SKM-1 treated with dmso at 0.1 percent for 144 hours (cell line): Measurements from ENCODE around the gene PRKN.
"Not testable (repeated sequence)": the region's sequence is repeated elsewhere in the genome, so short reads cannot be mapped to it uniquely, and the experiment has no call there.

Experiments used
- DNase-seq: peaks from one replicate; lab custom pipeline; 2025; ENCODE audit not compliant: unreplicated experiment; lab: John Stamatoyannopoulos, UW

Gene PRKN

DNA sequence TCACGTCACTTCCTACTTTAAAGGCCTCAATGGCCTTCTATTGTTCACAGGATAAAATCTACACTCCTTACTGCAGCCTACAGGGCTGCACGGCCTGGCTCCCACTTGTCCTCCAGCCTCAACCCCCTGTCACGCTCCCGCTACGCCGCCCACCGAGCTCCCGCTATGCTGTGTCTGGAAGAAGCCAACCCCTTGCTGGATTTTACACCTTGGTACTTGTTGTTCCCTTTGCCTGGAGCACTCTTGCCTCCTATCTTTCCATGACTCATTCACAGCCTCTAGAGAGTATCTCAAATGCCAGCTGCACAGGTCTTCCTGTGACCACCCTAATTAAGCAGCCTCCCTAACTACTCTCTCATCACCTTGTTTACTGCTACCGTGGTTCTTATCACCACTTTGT is 259.9 kb downstream of the PRKN start:
- no peak for DNase-seq

DNA sequence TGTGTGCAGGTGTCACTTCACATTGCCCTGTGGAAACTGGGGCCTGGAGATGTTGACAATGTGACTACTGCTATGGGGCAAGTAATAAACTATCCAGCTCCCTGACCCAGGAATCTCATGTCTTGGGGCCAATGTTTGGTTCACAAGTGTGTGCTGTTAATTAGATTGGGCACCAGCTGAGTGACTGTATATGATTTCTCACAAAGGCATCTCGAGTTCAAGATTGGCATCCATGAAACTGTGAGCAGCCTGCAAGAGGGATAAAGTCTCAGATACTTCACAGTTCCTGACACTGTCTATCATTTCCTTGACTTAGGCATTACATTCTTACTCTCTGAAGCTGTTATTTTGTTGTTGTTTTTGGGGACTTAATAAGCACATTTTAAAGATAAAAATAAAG is 264.0 kb downstream of the PRKN start:
- no peak for DNase-seq

DNA sequence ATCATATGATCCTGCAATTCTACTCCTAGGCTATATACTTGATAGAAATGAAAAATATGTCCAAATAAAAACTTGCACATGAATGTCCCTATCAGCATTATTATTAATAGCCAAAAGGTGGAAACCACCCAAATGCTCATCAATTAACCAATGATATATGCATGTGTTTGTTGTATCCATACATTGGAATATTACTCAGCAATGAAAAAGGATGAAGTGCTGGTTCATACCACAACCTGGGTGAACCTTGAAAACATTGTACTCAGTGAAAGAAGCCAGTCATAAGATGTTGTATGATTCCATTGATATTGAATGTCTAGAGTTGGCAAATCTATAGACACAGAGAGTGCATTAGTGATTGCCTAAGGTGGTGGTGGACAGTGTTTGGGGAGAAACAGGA is 267.6 kb downstream of the PRKN start:
- DNase-seq: no peak

DNA sequence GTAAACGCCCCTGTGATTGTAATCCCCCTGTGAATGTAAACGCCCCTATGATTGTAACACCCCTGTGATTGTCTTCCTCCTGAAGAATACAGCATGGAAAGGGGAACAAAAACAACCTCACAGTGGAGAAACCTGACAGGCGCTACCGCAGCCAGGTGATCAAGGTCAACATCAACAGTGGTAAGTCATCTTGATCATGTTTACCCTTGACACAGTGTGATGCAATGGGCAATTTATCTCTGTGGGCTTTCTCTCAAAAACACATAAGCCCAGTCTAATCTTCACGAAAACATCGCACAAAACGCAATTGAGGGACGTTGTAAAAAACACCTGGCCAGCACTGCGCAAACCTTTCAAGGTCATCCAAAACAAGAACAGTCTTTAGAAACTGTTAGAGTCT is 277.2 kb downstream of the PRKN start:
- no peak for DNase-seq

DNA sequence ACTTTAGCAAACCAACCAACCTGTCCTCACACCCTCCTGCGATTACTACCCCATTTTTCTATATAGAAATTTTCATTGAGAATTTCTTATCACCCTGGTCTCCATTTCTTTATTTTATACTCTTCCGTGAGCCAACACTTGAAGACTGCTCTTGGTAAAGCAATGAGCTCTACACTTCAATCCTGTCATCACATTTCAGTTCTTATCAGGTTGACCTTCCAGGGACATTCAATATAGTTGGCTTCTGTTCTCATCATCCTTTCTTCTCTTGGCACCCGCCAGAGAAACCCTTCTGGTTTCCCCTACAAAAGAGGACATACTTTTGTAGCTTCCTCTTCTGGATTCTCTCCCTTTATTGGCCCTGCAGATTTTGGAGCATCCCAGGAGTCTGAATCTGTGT is 279.3 kb downstream of the PRKN start:
- DNase-seq: no peak

DNA sequence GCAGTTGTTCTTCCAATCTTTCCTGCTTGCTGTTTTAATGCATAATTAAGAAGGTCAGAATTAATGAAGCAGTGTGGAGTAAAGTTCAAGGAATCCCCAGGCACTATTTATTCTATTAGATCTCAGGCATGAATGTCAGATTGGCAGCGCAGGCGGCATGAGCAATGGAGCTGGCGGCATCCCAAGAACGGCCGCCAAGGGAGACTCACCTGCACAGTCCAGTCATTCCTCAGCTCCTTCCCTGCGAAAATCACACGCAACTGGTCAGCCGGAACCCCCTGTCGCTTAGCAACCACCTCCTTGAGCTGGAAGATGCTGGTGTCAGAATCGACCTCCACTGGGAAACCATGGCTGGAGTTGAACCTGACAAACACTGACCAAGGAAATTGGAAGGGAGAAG is 284.5 kb downstream of the PRKN start:
- no peak for DNase-seq

DNA sequence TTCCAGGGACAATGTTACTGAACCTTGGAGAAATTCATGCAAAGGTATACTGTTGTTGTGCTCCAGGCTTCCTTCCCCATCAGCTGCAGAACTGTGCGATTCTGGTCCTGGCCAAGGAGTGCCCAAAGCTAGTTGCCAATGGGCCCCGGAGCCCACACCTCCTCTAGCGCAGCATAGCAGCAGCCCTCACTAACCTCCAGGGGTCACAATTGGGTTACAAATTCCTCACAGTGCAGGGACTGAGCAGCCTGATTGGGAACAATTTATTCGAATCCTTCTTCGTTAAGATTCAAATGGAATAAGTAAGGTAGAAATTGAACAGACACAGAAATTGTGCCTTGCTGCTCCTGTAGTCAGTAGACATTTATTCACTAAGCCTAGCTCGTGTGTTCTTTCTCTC is 284.9 kb downstream of the PRKN start:
- DNase-seq: no peak

DNA sequence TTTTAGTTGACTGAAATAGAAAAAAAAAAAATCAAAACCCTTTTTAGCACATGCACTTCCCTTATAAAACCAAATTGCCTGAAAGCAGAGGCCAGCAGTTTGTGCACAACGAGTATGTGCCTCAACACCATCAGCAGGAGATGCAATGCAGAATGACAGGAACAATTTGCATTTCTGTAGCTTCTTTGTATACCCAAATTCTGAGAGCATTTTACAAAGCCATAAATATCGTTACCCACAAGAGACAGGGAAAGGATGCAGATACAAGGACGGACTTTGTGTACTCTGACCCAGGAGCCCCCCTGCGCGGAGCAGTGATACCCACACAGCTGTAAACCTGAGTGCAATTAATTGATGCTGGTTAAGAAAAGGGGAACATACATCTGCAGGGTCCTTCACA is 285.6 kb downstream of the PRKN start:
- DNase-seq: no peak

DNA sequence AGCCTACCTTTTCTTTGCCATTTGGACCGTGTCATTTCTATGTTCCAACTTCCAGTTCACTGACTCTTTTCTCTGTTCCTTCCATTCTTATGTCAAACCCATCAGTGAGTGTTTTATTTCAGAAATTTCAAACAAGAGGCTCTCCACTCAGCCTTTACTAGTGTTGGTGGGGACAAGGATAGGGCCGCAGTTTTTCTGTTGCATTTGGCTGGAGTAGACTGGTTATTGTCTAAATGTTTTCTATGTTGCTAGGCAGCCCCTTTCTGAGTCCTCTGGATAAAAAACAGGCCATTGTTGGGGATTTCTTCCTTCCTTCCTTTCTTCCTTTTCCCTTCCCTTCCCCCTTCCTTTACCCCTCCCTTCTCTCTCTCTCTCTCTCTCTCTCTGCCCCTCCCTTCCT is 288.6 kb downstream of the PRKN start:
- DNase-seq: no peak

DNA sequence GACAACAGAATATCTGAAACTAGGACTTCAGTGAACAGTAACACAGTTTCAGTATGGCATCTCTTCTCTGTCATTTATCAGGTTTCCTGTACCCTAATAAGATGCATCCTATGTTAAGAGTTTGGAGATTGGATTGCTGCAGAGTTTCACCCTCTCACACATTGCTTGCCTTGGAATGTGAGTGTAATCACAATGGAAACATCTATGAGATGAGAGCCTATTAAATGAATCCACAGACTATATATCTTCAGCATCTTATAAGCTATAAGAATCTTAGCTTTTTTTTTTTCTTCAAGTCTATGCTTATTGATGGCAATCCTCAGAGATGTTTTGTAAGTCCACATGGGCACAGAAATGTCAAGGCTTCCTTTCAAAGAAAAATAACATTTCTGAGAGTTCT is 292.5 kb downstream of the PRKN start:
- no peak for DNase-seq

DNA sequence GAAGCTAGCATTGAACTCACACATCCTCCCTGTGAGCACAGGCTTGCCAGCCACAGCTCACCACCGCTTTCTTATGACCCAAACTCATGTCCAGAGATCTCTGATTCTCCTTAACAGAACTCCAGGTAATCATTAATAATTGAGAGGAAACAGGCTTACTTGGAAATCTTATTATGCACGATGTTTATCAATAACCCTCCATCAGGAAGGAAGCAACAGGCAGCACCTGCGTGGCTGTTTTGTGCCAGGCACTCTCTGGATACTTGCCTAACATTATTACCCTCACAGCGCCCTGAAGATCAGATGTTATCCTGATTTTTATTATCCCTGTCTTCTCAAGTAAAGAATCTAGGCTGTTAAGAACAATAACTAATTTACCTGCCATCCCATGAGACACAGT is 306.6 kb downstream of the PRKN start:
- DNase-seq: no peak

DNA sequence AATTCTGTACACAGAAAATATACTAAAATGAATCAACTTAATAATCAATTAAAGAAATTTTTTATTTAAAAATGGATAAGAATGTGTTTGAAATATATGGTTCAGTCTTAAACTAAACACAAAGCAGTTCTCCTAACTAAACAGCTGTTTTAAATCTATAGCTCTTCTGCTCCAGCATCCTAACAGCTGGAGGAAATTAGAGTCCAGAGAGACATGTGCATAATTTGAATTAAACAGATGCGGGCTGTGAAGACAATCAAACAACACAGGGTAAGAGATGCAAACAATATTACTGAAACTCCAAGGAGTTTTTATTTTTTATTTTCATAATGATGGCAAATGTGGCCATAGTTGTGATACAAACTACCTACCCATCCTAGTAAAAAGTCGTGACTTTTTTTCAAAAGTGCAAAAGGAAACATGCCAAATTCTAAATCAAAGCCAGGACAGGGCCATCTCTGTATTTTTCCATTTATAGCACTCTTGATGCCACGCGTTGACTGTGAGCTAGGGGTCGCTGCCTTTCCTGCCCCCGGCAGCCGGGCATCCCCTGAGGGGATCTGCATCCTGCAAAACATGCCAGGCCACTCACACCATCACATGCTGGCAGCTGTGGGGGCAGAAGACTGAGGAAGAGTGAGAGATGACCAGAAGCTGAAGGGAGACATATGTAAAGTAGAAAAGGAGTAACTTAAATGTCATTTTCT is 310.6 kb downstream of the PRKN start:
- no peak for DNase-seq

DNA sequence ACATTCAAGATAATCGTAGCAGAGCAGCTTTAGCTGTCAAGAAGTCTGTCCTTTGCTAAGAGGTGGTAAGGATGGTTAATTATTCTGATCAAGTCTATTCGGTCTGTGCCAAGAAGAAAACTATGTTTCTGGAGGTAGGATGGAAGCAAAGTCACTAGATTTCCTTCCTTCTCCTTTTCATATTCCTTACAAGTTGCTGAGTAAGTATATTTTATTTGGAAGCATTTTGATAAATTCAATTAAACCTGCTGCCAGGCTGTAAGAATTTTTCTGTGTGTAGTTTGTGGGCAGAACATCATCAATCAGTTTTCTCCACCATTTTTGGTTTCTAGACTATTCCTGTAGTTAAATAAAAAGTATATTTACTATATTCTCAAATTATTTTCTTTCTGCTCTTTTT is 311.3 kb downstream of the PRKN start:
- DNase-seq: no peak

DNA sequence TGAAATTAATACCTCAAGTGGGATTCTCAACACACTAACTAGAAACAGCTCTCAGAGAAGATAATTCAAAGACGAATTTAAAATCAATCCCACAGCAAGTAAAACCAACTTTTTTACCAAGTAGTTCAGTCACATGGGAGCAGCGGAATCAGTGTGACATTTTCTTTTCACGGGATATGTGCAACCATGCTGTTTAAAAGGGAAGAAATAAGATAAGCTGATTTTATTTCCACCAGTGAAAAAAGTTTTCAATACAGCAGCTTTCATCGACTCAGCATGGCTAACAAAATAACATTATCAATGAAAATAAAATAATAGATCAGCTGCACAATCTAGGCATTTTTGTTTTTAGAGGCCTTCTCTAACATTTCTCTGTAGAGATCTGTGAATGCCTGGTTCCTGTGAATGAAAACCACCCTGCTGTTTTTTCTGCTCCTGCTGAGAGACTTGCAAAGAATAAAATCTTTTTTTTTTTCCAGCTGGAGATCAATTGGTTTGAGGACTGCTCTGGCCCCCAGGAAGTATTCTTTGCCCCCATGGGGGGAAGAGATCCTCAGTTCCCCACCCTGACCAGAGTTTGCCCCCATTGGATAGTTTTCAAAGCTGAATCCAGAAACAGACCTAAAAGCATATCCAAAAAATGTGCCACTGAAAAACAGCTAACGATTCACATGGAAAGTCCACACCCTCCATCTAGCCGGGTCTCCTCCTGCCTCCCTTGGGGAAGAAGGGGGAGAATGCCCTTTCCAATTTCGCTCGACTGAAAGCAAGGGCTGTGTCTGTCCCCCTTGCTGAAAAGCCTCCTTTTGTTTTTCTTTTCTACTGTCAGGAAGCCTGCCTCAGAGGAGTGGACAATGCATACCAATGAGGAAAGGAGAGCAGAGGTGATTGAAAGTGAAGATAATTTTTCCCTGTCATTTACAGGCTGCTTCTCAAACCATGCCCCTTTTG is 317.6 kb downstream of the PRKN start:
- no peak for DNase-seq

DNA sequence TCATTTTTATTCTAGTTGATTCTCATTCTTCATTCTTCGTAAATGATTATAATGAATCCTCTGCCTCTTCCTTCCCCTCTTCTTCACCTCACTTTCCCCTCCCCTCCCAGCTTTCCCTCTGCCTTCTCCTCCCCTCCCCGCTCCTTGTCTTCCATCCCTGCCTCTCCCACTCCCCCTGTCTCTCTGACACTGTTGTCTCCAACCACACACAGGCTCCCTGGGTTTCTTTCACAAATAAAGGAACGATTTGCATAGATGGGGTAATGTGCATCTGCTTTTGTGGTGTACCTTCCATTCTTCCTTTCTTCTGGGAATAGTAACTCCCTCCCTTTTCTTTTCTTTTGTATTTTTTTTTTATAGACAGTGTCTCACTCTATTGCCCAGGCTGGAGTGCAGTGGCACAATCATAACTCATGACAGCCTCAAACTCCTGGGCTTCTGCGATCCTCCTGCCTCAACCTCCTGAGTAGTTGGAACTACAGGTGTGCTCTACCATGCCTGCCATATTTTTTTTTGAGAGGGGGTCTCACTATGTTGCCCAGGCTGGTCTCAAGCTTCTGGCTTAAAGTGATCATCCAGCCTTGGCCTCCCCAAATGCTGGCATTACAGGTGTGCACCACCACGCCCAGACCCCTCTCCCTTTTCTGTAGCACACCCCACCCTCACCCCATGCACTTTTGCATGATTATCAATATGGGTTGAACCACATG is 318.6 kb downstream of the PRKN start:
- no peak for DNase-seq

DNA sequence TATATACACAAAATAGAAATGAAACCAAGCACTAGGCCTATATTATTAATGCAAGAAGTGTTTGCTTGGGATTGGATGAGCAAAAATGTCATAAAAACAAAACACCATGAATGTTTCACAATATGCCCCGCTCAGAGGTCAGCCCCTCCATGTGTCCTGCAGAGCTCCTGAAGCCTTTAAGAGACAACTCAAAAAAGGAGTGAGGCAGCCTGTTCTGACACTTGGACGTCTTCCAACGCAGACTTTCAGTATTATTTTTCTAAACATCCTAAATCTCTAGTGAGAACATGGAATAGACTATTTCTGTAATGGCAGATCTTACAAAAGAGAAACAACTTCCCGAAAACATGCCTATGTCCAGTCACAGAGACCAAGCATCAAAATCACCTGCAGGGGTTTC is 322.6 kb downstream of the PRKN start:
- DNase-seq: no peak

DNA sequence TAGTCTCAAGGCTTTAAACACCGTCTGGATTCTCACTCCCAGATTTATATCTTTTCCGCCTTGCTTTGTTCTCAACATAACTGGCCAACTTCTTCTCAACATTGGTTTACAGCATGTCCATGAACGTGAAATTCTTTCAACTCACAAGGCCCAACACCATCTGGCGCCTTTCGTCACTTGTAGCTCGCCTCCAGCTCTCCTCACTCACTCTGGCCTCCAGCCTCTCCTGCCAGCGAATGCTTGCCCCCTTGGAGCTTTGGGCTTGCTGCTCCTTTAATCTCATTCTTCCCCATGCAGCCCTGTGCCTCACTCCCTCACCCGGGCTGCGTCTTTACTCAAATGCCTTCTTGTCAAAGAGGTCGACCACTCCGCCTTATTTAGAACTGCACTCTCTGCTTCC is 324.5 kb downstream of the PRKN start:
- no peak for DNase-seq

DNA sequence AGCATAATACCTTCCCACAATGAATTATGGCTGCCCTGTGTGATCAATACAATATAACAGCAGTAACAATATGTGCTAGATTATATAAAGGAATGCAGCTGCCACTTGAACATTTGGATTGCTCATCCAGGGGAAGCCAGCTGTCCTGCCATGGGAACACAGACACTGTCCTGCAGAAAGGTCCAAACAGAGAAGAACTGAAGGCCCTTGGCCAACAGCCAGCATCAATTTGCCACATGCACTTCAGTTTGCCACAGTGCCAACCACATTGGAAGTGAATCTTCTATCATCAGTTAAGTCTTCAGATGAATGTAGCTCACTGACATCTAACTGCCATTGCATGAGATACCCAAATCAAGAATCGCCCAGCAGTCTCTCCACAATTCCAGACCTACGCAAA is 332.4 kb downstream of the PRKN start:
- no peak for DNase-seq

DNA sequence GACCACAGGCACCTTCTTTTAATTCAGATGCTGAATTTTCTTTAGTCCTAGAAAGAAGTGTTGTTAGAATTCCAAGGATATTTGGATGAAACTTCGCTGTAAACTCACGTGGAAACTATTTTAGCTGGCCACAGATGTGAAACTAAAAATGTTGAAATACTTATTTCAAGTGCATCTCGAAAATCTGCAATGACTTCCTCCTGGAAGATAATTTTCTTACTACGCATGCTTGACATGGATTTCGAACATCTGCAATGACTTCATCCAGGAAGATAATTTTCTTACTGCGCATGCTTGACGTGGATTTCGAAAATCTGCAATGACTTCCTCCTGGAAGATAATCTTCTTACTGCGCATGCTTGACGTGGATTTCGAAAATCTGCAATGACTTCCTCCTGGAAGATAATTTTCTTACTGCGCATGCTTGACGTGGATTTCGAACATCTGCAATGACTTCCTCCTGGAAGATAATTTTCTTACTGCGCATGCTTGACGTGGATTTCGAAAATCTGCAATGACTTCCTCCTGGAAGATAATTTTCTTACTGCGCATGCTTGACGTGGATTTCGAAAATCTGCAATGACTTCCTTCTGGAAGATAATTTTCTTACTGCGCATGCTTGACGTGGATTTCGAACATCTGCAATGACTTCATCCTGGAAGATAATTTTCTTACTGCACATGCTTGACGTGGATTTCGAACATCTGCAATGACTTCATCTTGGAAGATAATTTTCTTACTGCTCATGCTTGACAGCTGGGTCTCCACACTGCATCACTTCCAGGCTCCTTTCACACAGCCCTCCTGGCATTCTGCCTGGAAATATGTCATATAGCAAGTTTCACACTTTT is 336.4 kb downstream of the PRKN start:
- not testable (repeated sequence) for DNase-seq

DNA sequence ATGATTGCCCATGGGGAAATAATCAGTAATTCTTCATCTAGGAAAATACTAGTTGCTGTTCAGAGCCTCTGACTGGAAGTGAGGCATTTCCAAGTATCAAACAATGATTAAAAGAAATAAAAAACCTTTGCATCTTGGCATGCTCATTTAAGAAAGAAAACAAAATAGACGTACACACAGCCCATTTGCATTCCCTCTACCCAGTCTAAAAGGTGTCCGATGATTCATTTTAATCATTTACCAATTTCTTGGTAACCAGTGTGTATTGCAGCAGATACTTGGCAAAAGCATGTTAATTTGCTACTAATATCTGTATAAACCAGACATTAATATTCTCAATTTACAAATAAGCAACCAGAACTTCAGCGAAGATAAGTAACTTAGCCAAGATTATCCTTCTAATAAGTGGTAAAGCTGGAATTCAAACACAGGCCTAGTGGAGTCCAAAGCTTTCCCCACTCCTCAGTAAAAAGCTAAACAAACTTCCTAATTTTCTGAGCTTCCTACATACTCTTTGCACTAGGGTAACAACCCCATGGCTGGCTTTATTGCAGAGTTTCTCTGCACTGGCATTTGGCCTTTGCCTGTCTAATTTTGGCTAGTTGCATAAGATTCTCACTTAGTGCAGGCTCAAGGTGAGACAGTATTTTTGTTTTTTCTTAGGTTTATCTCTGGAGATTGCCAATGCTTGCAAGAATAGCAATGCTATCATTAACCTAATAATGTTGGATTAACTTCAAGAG is 338.1 kb downstream of the PRKN start:
- no peak for DNase-seq
